ENCODE results near the gene TRAF2. TPM values are rescaled to one million over a fixed set of nuclear protein-coding genes. Genes with fewer than 3 reads are reported as not detected.

The TRAF2 gene
- total RNA-seq, 5 donors from 2014 or later (not counting 1 experiment from before 2014, with no cell fraction given) = 20.9 to 38.7 (median 33.7) TPM

DNA sequence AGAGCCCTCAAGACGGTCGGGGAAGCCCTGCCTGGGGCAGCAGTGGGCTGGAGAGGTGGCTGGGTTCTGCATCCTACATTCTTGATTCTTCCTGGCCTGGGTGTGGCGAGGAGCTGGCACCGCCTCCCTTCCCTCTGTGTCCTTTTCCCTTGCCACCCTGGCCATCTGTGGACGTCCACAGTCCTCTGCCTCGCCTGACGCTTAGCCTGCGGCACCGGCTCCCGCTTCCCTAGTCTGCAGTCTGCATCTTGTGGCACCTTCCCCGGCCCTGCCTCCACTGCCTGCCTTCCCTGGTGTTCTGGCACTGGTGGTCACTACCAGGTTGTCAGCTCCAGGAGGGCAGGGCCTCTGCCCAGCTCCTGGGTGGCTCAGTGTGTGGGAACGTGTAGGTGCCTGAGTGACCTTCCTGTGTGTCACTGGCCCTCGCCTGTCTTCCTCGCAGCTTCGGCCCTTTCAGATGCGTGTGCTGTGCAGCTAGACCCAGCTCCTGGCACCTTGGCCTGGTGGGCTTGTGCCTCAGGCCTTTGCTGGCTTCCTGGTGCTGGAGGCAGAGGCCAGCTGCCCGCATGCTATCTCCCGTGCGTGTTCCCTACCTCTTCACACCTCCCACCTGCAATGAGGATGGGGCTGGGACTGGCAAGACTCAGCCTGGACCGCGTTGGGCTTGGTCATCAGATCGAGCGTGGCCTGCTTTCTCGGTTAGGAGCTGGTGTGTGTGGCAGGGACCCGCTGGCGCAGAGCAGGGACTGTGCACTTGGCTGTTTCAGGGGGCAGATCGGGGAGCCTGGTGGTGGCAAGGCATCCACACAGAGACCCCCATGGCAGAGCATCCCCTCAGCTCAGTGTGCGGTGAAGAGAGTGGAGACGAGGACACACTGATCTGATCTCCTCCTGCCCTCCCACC, 20.9 kb downstream of the TRAF2 start:
- H3K27ac Mint-ChIP-seq = no peak overlapping the region
- WGBS (ENCODE audit: insufficient coverage) = 94% methylated on average over 10 of the region's 29 CpGs
- no peaks in the 10 kb centered on the region for H3K9me3 ChIP-seq
- ChIA-PET POLR2A (no interaction called here), CTCF (no interaction called here)
- H3K36me3 Mint-ChIP-seq = peaks cover 19% of the 10 kb centered on the region
- H3K4me1 ChIP-seq (ENCODE audit: control insufficient read depth in 1 of 2, extremely low read depth in 1 of 2, insufficient read depth in 2 of 2, low read length in 2 of 2) = peaks cover 7 to 31% of the 10 kb centered on the region in 2 experiments
- peaks cover 19 to 27% of the 10 kb centered on the region in 2 donors for H3K36me3 ChIP-seq (ENCODE audit: control insufficient read depth in 2 of 2, extremely low read depth in 1 of 2, insufficient read depth in 1 of 2, low read length in 1 of 2)
- ATAC-seq (replicated peaks in 1 of 4) = no peak
- no peaks in the 10 kb centered on the region for H3K9me3 Mint-ChIP-seq
- H3K4me1 Mint-ChIP-seq = peaks cover 17 to 25% (median 19%) of the 10 kb centered on the region in 3 donors
- no peaks in the 10 kb centered on the region for H3K27me3 ChIP-seq (replicated peaks in 1 of 2; ENCODE audit: control insufficient read depth in 2 of 2, extremely low read depth in 1 of 2, insufficient read depth in 2 of 2, low read length in 1 of 2)
- no peaks in the 10 kb centered on the region for H3K27me3 Mint-ChIP-seq
- DNase-seq = no peak
- no peak overlapping the region for H3K27ac ChIP-seq (ENCODE audit: low read length)
- H3K4me3 ChIP-seq (ENCODE audit: control insufficient read depth in 1 of 2, extremely low read depth in 1 of 2, low read length in 1 of 2) = no peak overlapping the region
- H3K4me3 Mint-ChIP-seq = no peak overlapping the region

GRCh38 chr9:136910197-136910900, 24.0 kb downstream of the TRAF2 start:
- 86% methylated on average over 8 of the region's 12 CpGs for WGBS (ENCODE audit: insufficient coverage)

DNA sequence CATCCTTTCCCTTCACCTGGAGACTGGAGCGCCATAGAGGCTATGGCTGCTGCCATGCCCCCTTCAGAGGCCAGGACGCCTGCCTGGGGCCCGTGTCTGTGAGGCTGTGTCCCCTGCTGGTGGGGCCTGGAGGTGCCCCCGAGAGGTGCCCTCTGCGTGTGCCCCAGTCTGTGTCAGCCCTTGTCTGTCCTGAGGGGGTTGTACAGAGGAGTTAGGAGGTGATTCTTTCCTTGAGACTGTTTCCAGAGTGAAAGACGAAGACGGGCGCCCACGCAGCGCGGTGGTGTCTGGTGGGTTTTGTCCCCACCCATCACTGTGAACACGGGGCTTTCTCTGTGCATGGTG, 24.6 kb downstream of the TRAF2 start:
- no peaks in the 10 kb centered on the region for H3K9me3 ChIP-seq
- POLR2A ChIA-PET = no interaction called here
- no peak overlapping the region for H3K4me3 Mint-ChIP-seq
- no peak overlapping the region for H3K4me3 ChIP-seq (ENCODE audit: control insufficient read depth in 1 of 2, extremely low read depth in 1 of 2, low read length in 1 of 2)
- peaks cover 30% of the 10 kb centered on the region for H3K36me3 Mint-ChIP-seq
- peaks cover 2 to 7% (median 4%) of the 10 kb centered on the region in 3 donors for H3K4me1 Mint-ChIP-seq
- 88% methylated on average over 12 of the region's 12 CpGs for WGBS (ENCODE audit: insufficient coverage)
- DNase-seq (peak in 2 of 35 experiments; percentile 8 to 19), ATAC-seq (replicated peaks in 1 of 4) (no peak)
- H3K27ac Mint-ChIP-seq = no peak overlapping the region
- H3K27me3 ChIP-seq (replicated peaks in 1 of 2; ENCODE audit: control insufficient read depth in 2 of 2, extremely low read depth in 1 of 2, insufficient read depth in 2 of 2, low read length in 1 of 2) = no peaks in the 10 kb centered on the region
- CTCF ChIA-PET = no interaction called here
- no peaks in the 10 kb centered on the region for H3K27me3 Mint-ChIP-seq
- no peaks in the 10 kb centered on the region for H3K9me3 Mint-ChIP-seq
- H3K4me1 ChIP-seq (ENCODE audit: control insufficient read depth in 1 of 2, extremely low read depth in 1 of 2, insufficient read depth in 2 of 2, low read length in 2 of 2) = no peaks in the 10 kb centered on the region
- peaks cover 43% of the 10 kb centered on the region in 2 donors for H3K36me3 ChIP-seq (ENCODE audit: control insufficient read depth in 2 of 2, extremely low read depth in 1 of 2, insufficient read depth in 1 of 2, low read length in 1 of 2)
- H3K27ac ChIP-seq (ENCODE audit: low read length) = no peak overlapping the region

More at GRCh38 chr9:136910197-136910900, 24.0 kb downstream of the TRAF2 start:
- Histone ChIP-seq H3K4me3 (ENCODE audit: control insufficient read depth in 1 of 2, extremely low read depth in 1 of 2, low read length in 1 of 2) (no peak overlapping the region), H3K36me3 (ENCODE audit: control insufficient read depth in 2 of 2, extremely low read depth in 1 of 2, insufficient read depth in 1 of 2, low read length in 1 of 2) (peaks cover 38 to 42% of the 10 kb centered on the region in 2 donors), H3K27ac (ENCODE audit: low read length) (no peak overlapping the region), H3K27me3 (replicated peaks in 1 of 2; ENCODE audit: control insufficient read depth in 2 of 2, extremely low read depth in 1 of 2, insufficient read depth in 2 of 2, low read length in 1 of 2) (no peaks in the 10 kb centered on the region), H3K4me1 (ENCODE audit: control insufficient read depth in 1 of 2, extremely low read depth in 1 of 2, insufficient read depth in 2 of 2, low read length in 2 of 2) (peaks cover 0 to under 1% of the 10 kb centered on the region in 2 experiments), H3K9me3 (no peaks in the 10 kb centered on the region)
- ChIA-PET POLR2A (no interaction called here), CTCF (no interaction called here)
- peaks cover 27% of the 10 kb centered on the region for H3K36me3 Mint-ChIP-seq
- no peak for ATAC-seq (replicated peaks in 1 of 4)
- H3K4me3 Mint-ChIP-seq = no peak overlapping the region
- H3K9me3 Mint-ChIP-seq = no peaks in the 10 kb centered on the region
- H3K4me1 Mint-ChIP-seq = peaks cover 3 to 7% (median 4%) of the 10 kb centered on the region in 3 donors
- H3K27me3 Mint-ChIP-seq = no peaks in the 10 kb centered on the region
- H3K27ac Mint-ChIP-seq = no peak overlapping the region
- no peak for DNase-seq

DNA sequence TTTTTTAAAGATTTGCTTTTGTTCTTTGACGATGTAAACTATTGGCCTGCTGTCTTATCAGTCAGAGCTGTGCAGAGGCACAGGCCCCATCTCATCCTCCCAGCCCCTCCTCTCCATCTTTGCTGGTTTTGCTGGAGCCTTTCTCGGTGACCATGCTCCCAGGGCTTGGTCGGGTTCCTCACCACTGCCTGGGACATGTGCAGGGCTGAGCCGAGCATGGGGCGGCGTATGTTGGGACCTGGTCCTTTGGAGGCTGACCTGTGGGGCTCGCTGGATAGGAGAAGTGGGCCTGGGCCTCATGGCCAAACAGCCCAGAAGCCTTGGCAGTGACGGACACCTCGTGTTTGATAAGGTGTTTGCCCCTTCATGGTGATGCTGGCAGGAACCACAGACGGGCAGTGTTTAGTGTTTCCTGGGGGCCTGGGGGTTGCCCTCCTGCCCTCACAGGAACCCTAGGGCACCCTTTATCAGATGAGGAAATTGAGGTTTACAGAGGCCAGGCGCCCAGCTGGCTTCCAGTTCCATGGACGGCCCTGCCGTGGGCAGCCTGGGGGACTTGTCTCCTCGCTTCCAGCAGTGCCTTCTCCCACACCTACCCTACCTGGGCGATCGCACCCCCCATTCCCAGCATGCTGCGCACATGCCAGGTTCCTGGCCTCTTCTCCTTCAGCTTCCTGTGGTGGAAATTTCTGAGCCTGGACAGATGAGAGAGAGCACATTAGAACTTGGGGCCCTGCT, 27.6 kb downstream of the TRAF2 start:
- WGBS (ENCODE audit: insufficient coverage) = 96% methylated on average over 9 of the region's 17 CpGs
- peaks cover 0 to 4% (median 0%) of the 10 kb centered on the region in 3 donors for H3K4me1 Mint-ChIP-seq
- H3K4me3 Mint-ChIP-seq = no peak overlapping the region
- no peak overlapping the region for H3K27ac ChIP-seq (ENCODE audit: low read length)
- H3K4me1 ChIP-seq (ENCODE audit: control insufficient read depth in 1 of 2, extremely low read depth in 1 of 2, insufficient read depth in 2 of 2, low read length in 2 of 2) = peaks cover 0 to 2% of the 10 kb centered on the region in 2 experiments
- H3K9me3 ChIP-seq = no peaks in the 10 kb centered on the region
- no peak for ATAC-seq (replicated peaks in 1 of 4)
- ChIA-PET POLR2A (no interaction called here), CTCF (no interaction called here)
- no peak overlapping the region for H3K27ac Mint-ChIP-seq
- H3K27me3 Mint-ChIP-seq = no peaks in the 10 kb centered on the region
- H3K4me3 ChIP-seq (ENCODE audit: control insufficient read depth in 1 of 2, extremely low read depth in 1 of 2, low read length in 1 of 2) = no peak overlapping the region
- H3K9me3 Mint-ChIP-seq = no peaks in the 10 kb centered on the region
- peaks cover 43 to 50% of the 10 kb centered on the region in 2 donors for H3K36me3 ChIP-seq (ENCODE audit: control insufficient read depth in 2 of 2, extremely low read depth in 1 of 2, insufficient read depth in 1 of 2, low read length in 1 of 2)
- no peaks in the 10 kb centered on the region for H3K27me3 ChIP-seq (replicated peaks in 1 of 2; ENCODE audit: control insufficient read depth in 2 of 2, extremely low read depth in 1 of 2, insufficient read depth in 2 of 2, low read length in 1 of 2)
- peaks cover 41% of the 10 kb centered on the region for H3K36me3 Mint-ChIP-seq
- no peak for DNase-seq

DNA sequence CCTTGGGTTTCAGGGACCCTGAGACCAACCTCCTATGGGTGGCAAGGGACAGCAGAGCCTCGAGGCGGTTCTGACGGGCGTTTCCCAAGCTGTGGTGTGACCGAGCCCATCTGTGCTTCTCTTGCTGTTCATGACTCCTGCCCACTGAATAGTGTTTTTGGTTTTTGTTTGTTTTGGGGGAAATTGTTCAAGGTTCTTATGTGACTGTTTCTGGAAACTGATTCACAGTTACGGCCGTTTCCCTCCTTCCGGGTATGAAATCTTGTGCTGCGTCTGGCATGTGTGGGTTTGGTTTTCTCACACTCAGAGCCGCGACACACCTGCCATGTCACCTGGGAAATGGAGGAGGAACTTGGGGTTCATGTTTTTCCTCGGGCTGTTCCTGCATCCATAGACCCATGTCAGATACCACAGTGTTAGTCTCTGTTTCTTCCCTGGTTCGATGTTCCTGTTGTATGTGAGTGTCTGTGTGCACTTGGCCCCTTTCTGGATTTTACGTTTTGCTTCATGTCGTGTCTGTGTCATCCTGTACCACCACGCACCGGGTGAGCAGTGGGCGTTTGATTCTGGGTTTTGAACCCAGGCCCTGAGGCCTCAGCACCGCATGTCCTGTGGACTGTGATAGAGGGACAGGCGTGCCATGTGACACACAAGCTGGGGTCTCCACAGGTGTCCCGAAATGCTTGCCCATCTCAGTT, 29.5 kb downstream of the TRAF2 start:
- Histone ChIP-seq H3K4me1 (ENCODE audit: control insufficient read depth in 1 of 2, extremely low read depth in 1 of 2, insufficient read depth in 2 of 2, low read length in 2 of 2) (peaks cover 0 to 2% of the 10 kb centered on the region in 2 experiments), H3K27me3 (replicated peaks in 1 of 2; ENCODE audit: control insufficient read depth in 2 of 2, extremely low read depth in 1 of 2, insufficient read depth in 2 of 2, low read length in 1 of 2) (no peaks in the 10 kb centered on the region), H3K4me3 (ENCODE audit: control insufficient read depth in 1 of 2, extremely low read depth in 1 of 2, low read length in 1 of 2) (no peak overlapping the region), H3K27ac (ENCODE audit: low read length) (no peak overlapping the region), H3K36me3 (ENCODE audit: control insufficient read depth in 2 of 2, extremely low read depth in 1 of 2, insufficient read depth in 1 of 2, low read length in 1 of 2) (peaks cover 48 to 51% of the 10 kb centered on the region in 2 donors), H3K9me3 (no peaks in the 10 kb centered on the region)
- Mint-ChIP-seq H3K36me3 (peaks cover 44% of the 10 kb centered on the region), H3K27ac (peak overlapping the region in 1 of 2 donors; percentile 18), H3K27me3 (no peaks in the 10 kb centered on the region), H3K4me1 (peaks cover 0 to 4% (median 0%) of the 10 kb centered on the region in 3 donors), H3K9me3 (no peaks in the 10 kb centered on the region), H3K4me3 (no peak overlapping the region)
- DNase-seq (no peak), ATAC-seq (replicated peaks in 1 of 4) (no peak)
- whole genome bisulfite sequencing (ENCODE audit: insufficient coverage) = 92% methylated on average over 20 of the region's 21 CpGs
- ChIA-PET POLR2A (no interaction called here), CTCF (no interaction called here)

Data from T-cell (primary cell).